Skeletal muscle satellite cell (primary cell): ENCODE results near the gene IRGC.
"Not testable (repeated sequence)": the region's sequence is repeated elsewhere in the genome, so short reads cannot be mapped to it uniquely, and the experiment has no call there.

Experiments
- H3K27me3 ChIP-seq: 2 replicates; pipeline ENCODE4 v1.7.0; 2013; ENCODE audit warnings: low read length; ENCODE audit not compliant: control insufficient read depth, insufficient read depth
- H3K36me3 ChIP-seq: 2 replicates; pipeline ENCODE4 v1.7.0; 2013; ENCODE audit warnings: mild to moderate bottlenecking, control low read depth, low read length; ENCODE audit not compliant: insufficient read depth
- H3K4me1 ChIP-seq: 2 replicates; pipeline ENCODE4 v1.7.0; 2013; ENCODE audit warnings: low read length; ENCODE audit not compliant: control insufficient read depth, insufficient read depth
- H3K4me2 ChIP-seq: 2 replicates; pipeline ENCODE4 v1.7.0; 2013; ENCODE audit warnings: mild to moderate bottlenecking, low read length
- H3K4me3 ChIP-seq: 2 replicates; pipeline ENCODE4 v1.7.0; 2013; ENCODE audit warnings: low read length
- H3K9ac ChIP-seq: 2 replicates; pipeline ENCODE4 v1.7.0; 2013; ENCODE audit warnings: mild to moderate bottlenecking, low read depth, low read length, moderate library complexity
- H3K9me3 ChIP-seq: replicated peaks from 2 replicates; pipeline ENCODE4 v1.7.0; 2013; ENCODE audit warnings: mild to moderate bottlenecking, control low read depth, low read length

Gene IRGC

GRCh38 chr19:43762814-43763213, 46.9 kb downstream of the IRGC start:
- Histone ChIP-seq H3K9me3 (no peaks in the 10 kb centered on the region), H3K4me1 (peaks cover 68% of the 10 kb centered on the region), H3K4me2 (no peak overlapping the region), H3K4me3 (no peak overlapping the region), H3K36me3 (no peaks in the 10 kb centered on the region), H3K9ac (peak overlapping the region; percentile 17), H3K27me3 (no peaks in the 10 kb centered on the region)

GRCh38 chr19:43763473-43763939, 47.6 kb downstream of the IRGC start:
- peaks cover 65% of the 10 kb centered on the region for H3K4me1 ChIP-seq

DNA sequence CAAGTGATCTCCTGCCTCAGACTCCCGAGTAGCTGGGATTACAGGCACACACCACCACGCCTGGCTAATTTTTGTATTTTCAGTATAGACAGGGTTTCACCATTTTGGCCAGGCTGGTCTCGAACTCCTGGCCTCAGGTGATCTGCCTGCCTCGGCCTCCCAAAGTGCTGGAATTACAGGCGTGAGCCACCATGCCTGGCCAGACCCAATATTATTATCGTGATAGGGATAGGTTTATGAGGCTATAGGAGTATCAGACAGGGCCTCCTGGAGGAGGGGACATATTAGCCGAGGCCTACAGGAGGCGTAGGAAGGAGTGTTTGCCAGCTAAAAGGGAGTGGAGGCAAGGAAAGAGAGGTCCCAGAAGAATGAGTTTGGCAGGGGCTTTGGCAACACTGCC, 48.8 kb downstream of the IRGC start:
- not testable (repeated sequence) for H3K4me3 ChIP-seq, H3K36me3 ChIP-seq, H3K9me3 ChIP-seq, H3K27me3 ChIP-seq
- H3K9ac ChIP-seq = peak overlapping the region; percentile 48
- peaks cover 56% of the 10 kb centered on the region for H3K4me1 ChIP-seq
- peak overlapping the region; percentile 65 for H3K4me2 ChIP-seq

More at GRCh38 chr19:43763473-43763939, 47.6 kb downstream of the IRGC start:
- Histone ChIP-seq H3K4me3 (no peak overlapping the region), H3K27me3 (no peaks in the 10 kb centered on the region), H3K9me3 (no peaks in the 10 kb centered on the region), H3K4me2 (peak overlapping the region; percentile 22), H3K36me3 (no peaks in the 10 kb centered on the region), H3K9ac (peak overlapping the region; percentile 34)

- Histone ChIP-seq H3K9me3 (no peaks in the 10 kb centered on the region), H3K4me2 (peak overlapping the region; percentile 65), H3K27me3 (no peaks in the 10 kb centered on the region), H3K36me3 (no peaks in the 10 kb centered on the region), H3K4me1 (peaks cover 53% of the 10 kb centered on the region), H3K9ac (peak overlapping the region; percentile 60), H3K4me3 (no peak overlapping the region)
Measured at GRCh38 chr19:43765109-43765876, 49.4 kb downstream of the IRGC start.

GRCh38 chr19:43766755-43767043, 50.8 kb downstream of the IRGC start:
- H3K4me1 ChIP-seq = peaks cover 46% of the 10 kb centered on the region
- H3K9me3 ChIP-seq = no peaks in the 10 kb centered on the region
- no peaks in the 10 kb centered on the region for H3K27me3 ChIP-seq
- H3K4me2 ChIP-seq = no peak overlapping the region
- no peak overlapping the region for H3K9ac ChIP-seq
- no peaks in the 10 kb centered on the region for H3K36me3 ChIP-seq
- no peak overlapping the region for H3K4me3 ChIP-seq

- H3K4me1 ChIP-seq = peaks cover 43% of the 10 kb centered on the region
- H3K27me3 ChIP-seq = no peaks in the 10 kb centered on the region
- H3K36me3 ChIP-seq = no peaks in the 10 kb centered on the region
- H3K4me3 ChIP-seq = no peak overlapping the region
- no peaks in the 10 kb centered on the region for H3K9me3 ChIP-seq
- H3K4me2 ChIP-seq = no peak overlapping the region
- no peak overlapping the region for H3K9ac ChIP-seq
Measured at GRCh38 chr19:43767316-43767715, 51.4 kb downstream of the IRGC start.

- Histone ChIP-seq H3K36me3 (no peaks in the 10 kb centered on the region), H3K9ac (no peak overlapping the region), H3K4me3 (no peak overlapping the region), H3K4me1 (peaks cover 38% of the 10 kb centered on the region), H3K27me3 (no peaks in the 10 kb centered on the region), H3K4me2 (no peak overlapping the region), H3K9me3 (no peaks in the 10 kb centered on the region)
Measured at GRCh38 chr19:43767818-43768217, 51.9 kb downstream of the IRGC start.

DNA sequence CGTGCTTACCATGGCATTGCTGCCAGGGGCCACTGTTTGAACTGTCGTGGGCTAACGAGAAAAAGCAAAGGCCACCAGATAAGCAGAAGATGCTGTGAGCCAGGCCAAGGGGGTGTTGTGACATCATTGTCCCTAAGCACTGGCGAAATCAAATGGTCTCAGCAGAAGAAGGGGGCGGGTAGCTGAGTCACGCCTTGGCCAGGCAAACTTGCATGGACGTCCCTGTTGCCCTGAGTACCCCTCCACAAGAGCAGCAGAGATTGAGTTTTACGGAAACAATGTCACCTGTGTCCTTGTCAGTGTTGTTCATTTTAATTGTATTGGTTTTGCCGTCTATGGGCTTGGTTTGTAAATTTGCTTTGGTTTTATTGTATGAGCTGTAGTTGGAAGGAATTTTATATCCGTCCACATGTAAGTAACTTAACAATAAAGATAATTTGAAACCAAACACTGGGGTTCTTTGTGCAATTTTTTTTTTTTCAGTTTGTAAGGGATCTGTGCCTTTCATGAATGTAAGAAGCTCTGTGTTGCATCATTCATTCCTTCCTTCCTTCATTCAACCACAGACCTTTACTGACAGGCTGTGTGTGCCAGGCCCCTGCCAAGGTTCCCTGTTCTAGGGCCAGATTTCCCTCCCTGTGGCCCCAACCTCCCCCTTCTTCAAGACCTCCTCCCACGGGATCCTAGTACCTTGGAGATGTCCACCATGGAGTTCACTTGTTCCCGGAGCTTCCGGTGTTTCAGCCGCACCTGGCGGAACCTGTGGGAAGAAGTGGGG, 52.6 kb downstream of the IRGC start:
- Histone ChIP-seq H3K27me3 (no peaks in the 10 kb centered on the region), H3K9me3 (no peaks in the 10 kb centered on the region), H3K4me1 (peaks cover 31% of the 10 kb centered on the region), H3K9ac (no peak overlapping the region), H3K4me3 (no peak overlapping the region), H3K36me3 (no peaks in the 10 kb centered on the region), H3K4me2 (no peak overlapping the region)

GRCh38 chr19:43769256-43769655, 53.4 kb downstream of the IRGC start:
- Histone ChIP-seq H3K4me3 (no peak overlapping the region), H3K9me3 (no peaks in the 10 kb centered on the region), H3K36me3 (no peaks in the 10 kb centered on the region), H3K4me2 (no peak overlapping the region), H3K27me3 (no peaks in the 10 kb centered on the region), H3K9ac (no peak overlapping the region), H3K4me1 (peaks cover 27% of the 10 kb centered on the region)
